ENCODE data around the gene ZDHHC17.

DNA sequence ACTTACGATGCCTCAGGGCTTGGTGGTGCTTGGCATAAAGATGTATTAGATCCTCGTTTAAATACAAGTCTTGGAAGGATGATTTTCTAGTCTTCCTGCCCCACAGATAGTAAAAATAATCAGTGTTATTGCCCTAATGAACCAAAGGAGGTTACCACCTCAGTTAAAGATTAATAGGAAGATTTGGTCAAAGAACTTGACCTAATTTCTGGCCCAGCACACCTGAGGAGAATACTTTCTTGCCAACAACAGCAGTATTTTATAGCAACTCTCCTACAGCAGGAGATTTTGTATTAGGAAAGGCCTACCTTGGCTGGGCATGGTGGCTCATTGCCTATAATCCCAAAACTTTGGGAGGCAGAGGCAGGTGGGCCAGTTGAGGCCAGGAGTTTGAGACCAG is 83.3 kb downstream of the ZDHHC17 start:
- TF ChIP-seq, protein P1, sequence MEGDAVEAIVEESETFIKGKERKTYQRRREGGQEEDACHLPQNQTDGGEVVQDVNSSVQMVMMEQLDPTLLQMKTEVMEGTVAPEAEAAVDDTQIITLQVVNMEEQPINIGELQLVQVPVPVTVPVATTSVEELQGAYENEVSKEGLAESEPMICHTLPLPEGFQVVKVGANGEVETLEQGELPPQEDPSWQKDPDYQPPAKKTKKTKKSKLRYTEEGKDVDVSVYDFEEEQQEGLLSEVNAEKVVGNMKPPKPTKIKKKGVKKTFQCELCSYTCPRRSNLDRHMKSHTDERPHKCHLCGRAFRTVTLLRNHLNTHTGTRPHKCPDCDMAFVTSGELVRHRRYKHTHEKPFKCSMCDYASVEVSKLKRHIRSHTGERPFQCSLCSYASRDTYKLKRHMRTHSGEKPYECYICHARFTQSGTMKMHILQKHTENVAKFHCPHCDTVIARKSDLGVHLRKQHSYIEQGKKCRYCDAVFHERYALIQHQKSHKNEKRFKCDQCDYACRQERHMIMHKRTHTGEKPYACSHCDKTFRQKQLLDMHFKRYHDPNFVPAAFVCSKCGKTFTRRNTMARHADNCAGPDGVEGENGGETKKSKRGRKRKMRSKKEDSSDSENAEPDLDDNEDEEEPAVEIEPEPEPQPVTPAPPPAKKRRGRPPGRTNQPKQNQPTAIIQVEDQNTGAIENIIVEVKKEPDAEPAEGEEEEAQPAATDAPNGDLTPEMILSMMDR (IDR thresholded peaks at IDR 0.05) = no peak
- no peak for TF ChIP-seq POLR2A (IDR thresholded peaks at IDR 0.05)

All from tibial nerve (tissue), 3 donors.